Inflammatory macrophage (primary cell): ENCODE results near the gene KCNE3.

Experiments
- DNase-seq, 2 donors: peaks; one replicate each; pipeline ENCODE4 v3.0.0-alpha.2; 2020 to 2022

The KCNE3 gene

GRCh38 chr11:74471668-74472429 lies 4.5 kb upstream of the KCNE3 start:
- DNase-seq = no peak

DNA sequence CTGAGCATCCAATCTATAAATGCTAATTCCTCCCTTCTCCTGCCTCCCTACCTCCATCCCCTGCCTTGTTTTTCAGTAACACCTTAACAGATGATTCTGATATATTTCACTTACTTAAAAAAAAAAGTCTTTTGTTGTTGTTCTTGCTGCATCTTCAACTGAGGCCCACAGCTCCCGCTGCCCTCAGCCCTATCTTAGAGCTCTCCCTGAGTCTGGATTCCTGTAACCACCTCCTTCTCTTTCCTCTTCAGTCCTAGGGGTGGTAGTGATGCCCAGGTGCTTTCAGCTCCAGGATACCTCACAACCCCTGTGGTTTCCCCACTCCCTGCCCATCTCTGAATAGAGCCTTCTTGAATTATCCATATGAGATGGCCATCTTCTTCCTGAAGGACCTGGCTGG lies 3.7 kb upstream of the KCNE3 start:
- no peak for DNase-seq

- no peak for DNase-seq
Measured at GRCh38 chr11:74470526-74470925, 3.2 kb upstream of the KCNE3 start.

DNA sequence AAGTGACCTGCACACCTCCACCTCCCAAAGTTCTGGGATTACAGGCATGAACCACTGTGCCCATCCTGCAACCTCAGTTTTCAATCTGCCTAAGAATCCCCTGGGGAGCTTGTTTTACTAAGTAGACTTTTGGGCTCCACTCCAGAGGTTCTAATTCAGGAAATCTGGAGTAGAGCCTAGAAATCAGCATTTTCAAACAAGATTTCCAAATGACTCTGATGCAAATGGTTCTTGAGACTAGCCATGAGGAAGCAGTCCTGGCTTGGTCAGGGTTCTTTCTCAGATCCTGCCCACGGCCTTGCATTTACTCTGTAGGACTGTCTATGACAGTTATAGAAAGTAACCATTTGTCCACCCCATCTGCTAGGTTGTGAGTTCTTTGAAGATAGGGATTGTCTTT lies 1.6 kb upstream of the KCNE3 start:
- peak; percentile 75 to 87 for DNase-seq

DNA sequence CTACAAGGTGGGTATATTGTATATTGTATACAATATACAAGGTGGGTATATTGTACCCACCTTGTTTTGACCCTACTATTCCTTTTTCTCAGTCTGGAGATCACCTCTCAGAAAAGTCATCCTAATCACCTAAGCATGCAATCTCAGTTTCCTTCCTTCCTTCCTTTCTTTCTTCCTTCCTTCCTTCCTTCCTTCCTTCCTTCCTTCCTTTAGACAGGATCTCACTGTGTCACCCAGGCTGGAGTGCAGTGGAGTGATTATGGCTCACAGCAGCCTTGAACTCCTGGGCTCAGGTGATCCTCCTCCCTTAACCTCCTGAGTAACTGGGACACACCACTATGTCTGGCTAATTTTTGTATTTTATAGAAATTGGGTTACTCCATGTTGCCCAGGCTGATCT lies 1.2 kb upstream of the KCNE3 start:
- DNase-seq = no peak

DNA sequence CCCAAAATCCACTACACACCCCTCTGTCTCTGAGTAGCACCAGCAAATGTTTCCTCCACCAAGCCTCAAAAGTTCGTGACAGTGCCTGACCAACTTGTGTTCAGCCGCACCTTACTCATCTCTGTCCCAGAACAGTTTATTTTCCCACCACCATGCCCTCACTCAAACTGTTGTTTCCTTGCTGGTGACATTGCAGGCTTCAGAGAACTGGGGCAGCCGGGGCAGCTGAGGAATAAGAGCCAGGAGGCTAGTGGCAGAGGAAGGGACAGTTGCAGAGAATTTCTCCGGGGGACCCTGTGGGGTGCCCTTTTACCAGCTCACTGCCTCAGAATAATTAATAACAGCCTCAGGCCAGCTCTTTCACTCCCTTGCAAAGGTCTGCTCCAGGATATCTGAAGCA lies 709 bp upstream of the KCNE3 start:
- no peak for DNase-seq

DNA sequence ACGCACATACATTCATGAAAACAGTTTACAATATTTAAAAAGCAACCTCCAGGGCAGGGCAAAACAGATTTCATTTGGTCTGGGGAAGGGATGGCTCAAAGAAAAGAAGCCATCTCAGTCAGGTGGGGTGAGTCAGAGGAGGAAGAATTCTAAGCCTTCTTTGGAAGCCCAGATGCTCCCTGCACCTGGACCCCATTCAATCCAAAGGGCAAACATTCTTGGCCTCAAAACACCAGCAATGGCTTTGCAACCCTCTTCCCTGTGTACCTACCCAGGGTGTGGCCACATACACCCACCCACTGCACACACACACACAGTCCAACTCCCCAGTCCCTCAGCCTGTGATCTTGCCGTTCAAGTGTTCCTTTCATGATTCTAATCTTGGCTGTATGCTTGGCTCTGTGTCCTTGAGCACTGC lies 2.0 kb downstream of the KCNE3 start:
- no peak for DNase-seq

- no peak for DNase-seq
Measured at GRCh38 chr11:74464746-74465145, 2.6 kb downstream of the KCNE3 start.

DNA sequence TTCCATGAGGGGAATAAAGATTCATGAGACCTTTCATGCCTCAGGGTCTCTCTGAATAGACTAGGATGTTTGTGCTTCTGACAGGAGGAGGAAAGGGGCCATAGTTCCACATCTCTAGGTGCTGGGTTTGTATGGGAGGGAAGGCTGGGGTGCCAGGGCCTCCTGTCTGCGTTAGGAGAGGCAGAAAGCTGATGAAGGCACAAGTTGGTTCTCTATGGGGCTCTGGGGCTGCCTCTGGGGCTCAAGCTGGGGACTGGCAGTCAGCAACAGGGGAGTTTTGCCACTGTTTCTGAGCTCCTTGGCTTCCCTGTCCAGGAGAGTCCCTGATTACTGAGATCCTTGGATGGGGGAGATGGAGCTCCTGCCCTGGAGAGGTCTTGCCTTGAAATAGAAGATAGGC lies 4.1 kb downstream of the KCNE3 start:
- DNase-seq = no peak

- DNase-seq = peak; percentile 38 to 53
Measured at GRCh38 chr11:74462631-74463030, 4.7 kb downstream of the KCNE3 start.

- DNase-seq = peak; percentile 94 to 95
Measured at GRCh38 chr11:74462009-74462408, 5.3 kb downstream of the KCNE3 start.

DNA sequence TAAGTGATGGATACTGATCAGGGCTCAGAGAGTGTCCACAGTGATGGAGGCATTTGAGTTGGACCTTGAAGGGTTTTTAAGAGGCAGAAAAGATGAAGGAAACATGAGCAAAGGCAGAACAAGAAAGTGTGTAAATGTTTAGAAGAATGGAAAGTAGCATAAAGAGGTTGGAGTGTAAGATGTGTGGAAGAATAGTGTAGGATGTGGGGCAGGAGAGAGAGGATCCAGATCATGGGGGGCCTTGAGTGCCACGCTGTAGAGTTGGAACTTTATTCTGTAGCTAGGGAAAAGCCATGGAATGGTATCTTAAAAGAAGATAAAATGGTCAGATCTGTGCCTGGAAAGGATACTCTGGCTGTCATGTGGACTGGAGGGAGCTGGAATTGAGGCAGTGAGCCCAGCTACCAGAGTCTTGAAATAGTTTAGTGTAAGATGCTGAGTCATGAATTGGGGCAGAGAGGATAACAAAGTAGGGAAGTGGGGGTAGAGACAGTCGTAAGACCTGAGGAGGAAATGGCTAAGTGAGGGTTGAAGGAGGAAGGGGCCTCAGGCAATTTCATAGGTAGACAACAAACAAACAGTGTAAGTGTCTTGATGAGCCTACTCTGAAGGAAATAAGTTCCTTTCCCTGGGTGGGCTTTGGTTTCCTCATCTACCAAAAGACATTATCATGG lies 6.7 kb downstream of the KCNE3 start:
- DNase-seq = peak; percentile 73 to 81

GRCh38 chr11:74460065-74460464 lies 7.3 kb downstream of the KCNE3 start:
- no peak for DNase-seq

DNA sequence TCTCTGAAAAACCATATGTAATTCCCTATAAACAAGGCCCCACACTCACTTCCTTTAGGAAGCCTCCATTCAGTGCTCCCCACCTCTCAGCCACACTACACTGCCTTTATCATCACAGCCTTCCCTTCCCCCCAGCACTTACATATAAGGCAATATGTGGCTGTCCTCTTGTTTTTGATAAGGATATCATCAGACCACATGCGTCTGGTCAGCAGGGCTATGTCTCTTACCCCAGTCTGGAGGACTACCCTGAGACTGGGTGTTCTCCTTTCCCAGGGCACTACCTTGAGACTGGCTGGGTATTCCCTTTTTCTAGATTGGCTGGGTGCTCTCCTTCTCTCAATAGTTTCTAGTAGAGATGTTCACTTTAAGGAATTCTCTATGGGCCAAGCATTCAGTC lies 7.8 kb downstream of the KCNE3 start:
- no peak for DNase-seq

GRCh38 chr11:74457356-74457755 lies 10.0 kb downstream of the KCNE3 start:
- DNase-seq = no peak

DNA sequence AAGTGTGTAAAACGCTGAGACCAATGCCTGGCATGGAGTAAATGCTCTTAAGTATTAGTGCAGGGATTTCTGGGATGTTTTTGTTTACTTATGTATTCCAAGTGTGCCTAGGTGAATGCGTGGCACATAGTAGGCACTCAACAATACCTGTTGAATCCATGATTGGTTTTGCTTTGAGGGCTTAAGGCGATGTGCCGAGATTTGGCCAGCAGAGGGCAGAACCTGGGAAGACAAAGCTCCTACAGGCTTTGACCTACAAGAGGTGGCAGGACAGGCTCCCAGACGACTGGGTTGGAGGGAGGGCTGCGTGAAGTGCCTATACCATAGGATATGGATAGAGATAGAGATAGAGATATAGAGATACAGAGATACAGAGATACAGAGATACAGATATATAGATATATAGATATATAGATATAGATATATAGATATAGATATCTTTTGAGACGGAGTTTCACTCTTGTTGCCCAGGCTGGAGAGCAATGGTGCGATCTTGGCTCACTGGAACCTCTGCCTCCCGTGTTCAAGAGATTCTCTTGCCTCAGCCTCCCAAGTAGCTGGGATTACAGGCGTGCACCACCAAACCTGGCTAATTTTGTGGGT lies 13.9 kb downstream of the KCNE3 start:
- peak; percentile 65 to 79 for DNase-seq

GRCh38 chr11:74452366-74452765 lies 15.0 kb downstream of the KCNE3 start:
- no peak for DNase-seq

DNA sequence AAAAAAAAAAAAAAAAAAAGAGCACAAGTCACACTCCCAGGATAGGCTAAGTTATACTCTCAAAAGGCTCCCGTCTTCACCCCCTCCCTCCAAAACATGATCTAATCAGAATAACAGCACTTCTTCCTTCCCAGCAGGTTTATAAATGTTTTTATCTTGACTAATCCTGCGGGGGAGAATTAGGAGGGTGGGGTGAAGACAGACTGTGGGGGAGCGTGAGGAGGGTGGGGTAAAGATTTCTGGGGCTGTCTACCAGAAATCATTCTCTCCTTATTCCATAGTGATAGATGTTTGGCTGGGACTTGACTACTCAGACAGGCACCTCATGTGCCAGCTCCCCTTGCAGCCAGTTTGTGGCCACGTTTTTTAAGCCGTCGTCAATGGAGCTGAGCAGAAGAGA lies 17.0 kb downstream of the KCNE3 start:
- no peak for DNase-seq

DNA sequence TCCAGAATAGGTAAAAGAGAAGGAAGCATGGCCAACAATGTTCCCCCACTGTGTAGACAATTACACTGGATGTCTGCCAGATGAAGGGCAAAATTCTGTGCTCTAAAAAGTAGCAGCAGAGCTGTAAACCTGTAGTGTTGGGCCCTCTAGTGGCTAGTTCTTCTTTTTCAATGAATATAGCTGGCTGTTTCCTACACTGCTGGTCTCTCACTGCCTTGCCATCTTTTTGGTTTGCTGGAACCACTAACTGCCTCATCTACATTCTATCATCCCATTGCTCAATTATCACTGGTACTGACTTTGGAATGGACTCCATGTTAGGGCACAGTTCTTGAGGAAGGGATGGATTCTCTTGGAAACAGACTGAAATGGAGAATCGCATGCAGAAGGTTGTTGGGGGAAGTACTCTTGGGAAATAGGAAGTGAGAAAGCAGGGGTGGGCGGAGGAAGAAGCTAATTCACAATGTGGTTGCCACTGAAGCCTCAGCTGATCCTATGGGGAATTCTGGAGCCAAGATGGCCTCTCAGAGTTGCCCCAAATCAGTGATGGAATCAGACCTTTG lies 17.9 kb downstream of the KCNE3 start:
- peak; percentile 88 to 93 for DNase-seq

DNA sequence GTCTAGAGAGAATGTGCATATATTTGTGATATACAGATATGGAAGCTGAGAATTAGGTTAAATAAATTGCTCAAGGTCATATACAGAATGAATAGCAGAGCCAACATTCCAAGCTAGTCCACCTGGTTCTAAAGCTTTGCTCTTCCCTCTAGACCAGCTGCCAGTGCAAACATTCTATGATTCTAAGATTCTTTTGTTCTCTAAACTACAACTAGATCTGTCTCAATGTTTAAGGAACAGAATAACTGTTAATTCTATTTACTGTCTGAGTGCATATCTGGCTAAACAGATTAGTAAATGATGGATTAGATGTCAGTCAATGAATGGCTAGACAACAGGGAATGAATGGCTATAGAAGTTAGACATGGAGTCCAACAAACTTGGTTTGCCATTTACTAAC lies 19.6 kb downstream of the KCNE3 start:
- no peak for DNase-seq

- no peak for DNase-seq
Measured at GRCh38 chr11:74446532-74446938, 20.8 kb downstream of the KCNE3 start.

DNA sequence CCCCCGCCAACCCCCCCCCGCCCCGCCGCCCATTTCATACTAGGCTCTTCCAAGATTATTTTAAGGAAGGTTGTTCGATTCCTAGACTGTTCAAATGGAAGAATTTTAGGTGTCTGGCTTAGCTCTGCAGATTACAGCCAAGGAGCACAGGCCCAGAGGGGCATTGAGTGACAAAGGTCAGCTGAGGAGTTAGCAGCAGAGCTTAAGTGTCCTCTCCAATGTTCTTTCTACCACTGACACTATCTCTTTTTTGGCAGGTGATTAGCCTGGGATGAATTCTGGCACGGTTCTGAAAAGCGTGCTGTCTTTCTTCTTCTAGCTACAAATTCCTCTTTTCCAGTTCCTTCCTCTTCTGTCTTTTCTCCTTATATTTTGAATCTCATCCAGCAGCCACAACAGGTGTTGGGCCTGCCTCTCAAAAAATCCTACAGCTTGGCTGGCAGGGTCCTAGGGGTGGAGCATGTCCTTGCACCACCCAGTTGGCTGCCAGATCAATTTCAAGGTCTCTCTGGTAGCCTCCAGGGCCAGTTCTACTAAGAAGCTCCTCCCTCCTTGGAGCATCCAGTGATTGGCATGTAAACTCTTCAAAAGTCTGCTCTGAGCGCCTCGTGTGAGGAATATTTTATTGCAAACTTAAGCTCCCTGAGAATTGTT lies 23.0 kb downstream of the KCNE3 start:
- no peak for DNase-seq
